B cell (primary cell): ENCODE measurements around the gene ZNF23.

Source experiments
- EZH2 ChIP-seq: IDR thresholded peaks from 2 replicates; pipeline ENCODE4 v1.6.1; 2012; ENCODE audit warnings: borderline replicate concordance, low read depth, mild to moderate bottlenecking, moderate library complexity, low read length; ENCODE audit not compliant: insufficient read depth, poor library complexity, severe bottlenecking
- TF ChIP-seq, protein P1 (sequence below): fragments of 200-600 bp; IDR thresholded peaks from one replicate; pipeline ENCODE4 v1.8.0; 2022; ENCODE audit warnings: antibody characterized with exemption, mild to moderate bottlenecking

DNA sequence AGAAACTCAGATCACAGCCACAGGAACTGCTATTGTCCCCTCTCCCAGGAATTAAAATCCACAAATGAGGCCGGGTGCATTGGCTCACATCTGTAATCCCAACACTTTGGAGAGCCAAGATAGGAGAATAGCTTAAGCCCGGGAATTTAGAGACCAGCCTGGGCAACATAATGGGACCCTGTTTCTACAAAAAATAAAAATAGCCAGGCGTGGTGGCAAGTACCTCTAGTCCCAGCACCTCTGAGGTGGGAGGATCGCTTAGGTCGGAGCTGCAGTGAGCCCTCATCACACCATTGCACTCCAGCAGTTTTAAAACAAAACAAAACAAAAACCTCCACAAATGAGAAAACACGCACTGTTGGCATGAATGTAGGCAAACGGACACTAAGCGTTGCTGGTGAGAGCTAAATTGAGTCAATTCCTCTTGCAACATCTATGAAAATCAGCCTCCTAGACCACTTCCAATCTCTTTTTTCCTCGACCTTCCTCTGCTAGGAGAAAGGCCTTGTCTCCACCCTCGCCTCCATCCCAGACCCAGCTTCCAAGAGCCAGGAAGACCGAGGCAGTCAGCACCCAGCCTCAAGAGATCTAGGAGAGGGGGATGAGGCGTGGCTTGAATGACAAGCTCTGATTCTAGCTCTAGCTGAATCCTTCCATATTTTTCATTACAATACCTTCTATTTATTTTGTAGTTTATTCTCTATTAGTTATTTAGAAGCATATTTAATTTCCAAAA lies 35.0 kb downstream of the ZNF23 start:
- TF ChIP-seq, protein P1, sequence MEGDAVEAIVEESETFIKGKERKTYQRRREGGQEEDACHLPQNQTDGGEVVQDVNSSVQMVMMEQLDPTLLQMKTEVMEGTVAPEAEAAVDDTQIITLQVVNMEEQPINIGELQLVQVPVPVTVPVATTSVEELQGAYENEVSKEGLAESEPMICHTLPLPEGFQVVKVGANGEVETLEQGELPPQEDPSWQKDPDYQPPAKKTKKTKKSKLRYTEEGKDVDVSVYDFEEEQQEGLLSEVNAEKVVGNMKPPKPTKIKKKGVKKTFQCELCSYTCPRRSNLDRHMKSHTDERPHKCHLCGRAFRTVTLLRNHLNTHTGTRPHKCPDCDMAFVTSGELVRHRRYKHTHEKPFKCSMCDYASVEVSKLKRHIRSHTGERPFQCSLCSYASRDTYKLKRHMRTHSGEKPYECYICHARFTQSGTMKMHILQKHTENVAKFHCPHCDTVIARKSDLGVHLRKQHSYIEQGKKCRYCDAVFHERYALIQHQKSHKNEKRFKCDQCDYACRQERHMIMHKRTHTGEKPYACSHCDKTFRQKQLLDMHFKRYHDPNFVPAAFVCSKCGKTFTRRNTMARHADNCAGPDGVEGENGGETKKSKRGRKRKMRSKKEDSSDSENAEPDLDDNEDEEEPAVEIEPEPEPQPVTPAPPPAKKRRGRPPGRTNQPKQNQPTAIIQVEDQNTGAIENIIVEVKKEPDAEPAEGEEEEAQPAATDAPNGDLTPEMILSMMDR = no peak
- TF ChIP-seq EZH2 = no peak
